ENCODE results near the gene FIGNL2.

- TF ChIP-seq CTCF (IDR thresholded peaks at IDR 0.05) (no peak), POLR2A (IDR thresholded peaks at IDR 0.05) (no peak)
Measured at GRCh38 chr12:51850081-51850964, 1.8 kb upstream of the FIGNL2 start.
